Measurements from ENCODE around the gene TTLL6.
A peak's percentile ranks its signal among the peaks of the same experiment; 100 is the strongest.

TTLL6 gene

DNA sequence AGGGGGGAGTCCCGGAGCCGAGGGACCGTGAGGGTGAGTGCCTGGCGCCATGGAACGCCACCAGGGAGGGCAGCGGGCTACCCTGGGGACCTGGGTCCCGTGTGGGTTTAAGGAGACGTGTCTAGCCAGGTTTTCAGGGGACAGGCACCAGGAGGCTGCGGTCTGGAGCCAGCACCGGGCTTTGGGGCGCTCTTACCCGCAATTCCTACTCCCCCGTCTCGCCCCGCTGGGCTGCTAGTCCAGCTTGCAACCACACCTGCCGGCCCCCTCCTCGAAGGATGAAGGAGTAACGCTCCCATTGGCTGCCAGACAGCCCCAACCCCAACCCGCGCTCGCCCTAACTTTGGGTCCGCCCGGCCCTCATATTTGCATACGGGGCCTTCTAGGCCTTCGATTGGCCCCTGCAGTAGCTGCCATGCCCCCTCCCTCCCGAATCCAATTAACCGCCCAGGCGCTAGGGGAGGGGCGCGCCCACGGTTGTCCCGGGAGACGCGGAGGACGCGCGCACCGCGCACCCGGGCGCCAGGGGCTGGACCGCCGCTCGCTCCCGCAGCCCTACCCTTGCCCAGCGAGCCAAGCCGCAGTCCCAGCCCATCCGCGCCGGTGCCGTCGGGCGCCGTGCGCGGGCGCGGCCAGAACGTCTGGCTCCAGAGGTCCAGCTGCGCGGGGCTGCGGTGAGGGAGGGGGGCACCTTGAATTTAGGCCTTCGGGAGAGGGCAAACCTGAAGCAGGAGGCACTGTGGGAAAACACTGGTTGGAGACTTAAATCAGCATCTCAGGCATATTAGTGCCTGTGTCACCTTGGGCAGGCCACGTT is at the start of gene TTLL6:
TSS of gene TTLL6 (minus strand) at position 456 of the 817 bp plus-strand sequence. CDS start at position 299, 157 bp downstream.
- TF ChIP-seq, protein P1, sequence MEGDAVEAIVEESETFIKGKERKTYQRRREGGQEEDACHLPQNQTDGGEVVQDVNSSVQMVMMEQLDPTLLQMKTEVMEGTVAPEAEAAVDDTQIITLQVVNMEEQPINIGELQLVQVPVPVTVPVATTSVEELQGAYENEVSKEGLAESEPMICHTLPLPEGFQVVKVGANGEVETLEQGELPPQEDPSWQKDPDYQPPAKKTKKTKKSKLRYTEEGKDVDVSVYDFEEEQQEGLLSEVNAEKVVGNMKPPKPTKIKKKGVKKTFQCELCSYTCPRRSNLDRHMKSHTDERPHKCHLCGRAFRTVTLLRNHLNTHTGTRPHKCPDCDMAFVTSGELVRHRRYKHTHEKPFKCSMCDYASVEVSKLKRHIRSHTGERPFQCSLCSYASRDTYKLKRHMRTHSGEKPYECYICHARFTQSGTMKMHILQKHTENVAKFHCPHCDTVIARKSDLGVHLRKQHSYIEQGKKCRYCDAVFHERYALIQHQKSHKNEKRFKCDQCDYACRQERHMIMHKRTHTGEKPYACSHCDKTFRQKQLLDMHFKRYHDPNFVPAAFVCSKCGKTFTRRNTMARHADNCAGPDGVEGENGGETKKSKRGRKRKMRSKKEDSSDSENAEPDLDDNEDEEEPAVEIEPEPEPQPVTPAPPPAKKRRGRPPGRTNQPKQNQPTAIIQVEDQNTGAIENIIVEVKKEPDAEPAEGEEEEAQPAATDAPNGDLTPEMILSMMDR (conservative IDR thresholded peaks at IDR 0.05; ENCODE audit: low read depth, low read length) = no peak
- peak within 1 kb of the TSS; percentile 61 for H3K4me3 ChIP-seq (ENCODE audit: low read length)
- DNase-seq (ENCODE audit: low read depth) = peak; percentile 78

DNA sequence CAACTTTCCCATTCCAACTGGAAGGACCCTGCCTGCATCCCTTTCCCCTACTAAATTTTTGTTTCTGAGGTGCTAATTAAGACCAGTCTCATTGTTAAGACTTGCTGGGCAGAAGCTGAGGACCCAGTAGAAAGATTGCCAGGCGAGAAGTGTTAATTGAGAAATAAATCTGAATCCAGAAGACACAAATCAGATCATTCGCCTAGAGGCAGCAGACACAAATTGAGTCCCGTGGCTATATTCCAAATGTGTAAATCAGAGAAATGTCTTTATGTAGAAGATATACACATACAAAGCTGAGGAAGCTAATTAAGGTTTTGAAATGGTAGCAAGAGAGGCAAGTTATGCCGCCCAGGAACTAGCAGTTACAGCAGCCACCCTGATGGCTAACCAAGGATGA is 43.4 kb upstream of the TTLL6 start:
- no peak overlapping the region for H3K4me3 ChIP-seq (ENCODE audit: low read length)
- DNase-seq (ENCODE audit: low read depth) = no peak
- TF ChIP-seq, protein P1 (conservative IDR thresholded peaks at IDR 0.05; ENCODE audit: low read depth, low read length) = no peak

- no peak for DNase-seq (ENCODE audit: low read depth)
- TF ChIP-seq, protein P1 (conservative IDR thresholded peaks at IDR 0.05; ENCODE audit: low read depth, low read length) = peak; percentile 29
- H3K4me3 ChIP-seq (ENCODE audit: low read length) = no peak overlapping the region
Observed at GRCh38 chr17:48860034-48860433, 43.0 kb upstream of the TTLL6 start.

DNA sequence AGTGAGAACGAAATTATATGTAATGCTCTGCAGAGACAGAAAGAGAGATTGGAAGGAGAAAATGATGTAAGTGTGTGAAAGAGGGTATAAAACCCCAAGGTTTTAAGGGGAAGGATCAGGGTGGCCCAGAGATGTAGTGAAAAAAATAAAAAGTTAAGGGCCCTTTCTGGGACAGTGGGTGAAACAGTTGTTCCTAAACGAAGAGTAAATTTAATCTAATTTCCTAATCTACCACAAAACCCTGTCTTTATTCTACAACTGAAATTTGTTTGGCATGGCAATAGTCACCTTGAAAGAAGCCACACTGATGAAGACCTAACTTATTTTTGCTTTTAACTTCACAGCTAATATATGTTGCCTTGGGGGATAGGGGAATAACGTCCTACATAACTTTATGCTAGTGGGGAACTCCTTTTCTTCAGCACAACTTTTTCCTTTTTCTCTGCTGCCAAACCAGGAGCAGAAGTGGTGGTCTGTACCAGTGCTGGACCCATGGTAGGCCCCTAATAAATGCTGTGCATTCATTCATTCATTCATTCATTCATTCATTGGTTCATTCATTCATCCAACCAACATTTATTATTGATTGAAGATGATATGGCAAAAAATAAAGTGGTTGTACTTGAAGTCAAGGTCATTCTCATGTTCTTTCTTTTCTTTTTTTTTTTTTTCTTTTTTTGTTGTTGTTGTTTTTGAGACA is 39.2 kb upstream of the TTLL6 start:
- H3K4me3 ChIP-seq (ENCODE audit: low read length) = no peak overlapping the region
- DNase-seq (ENCODE audit: low read depth) = no peak
- TF ChIP-seq, protein P1 (conservative IDR thresholded peaks at IDR 0.05; ENCODE audit: low read depth, low read length) = no peak

DNA sequence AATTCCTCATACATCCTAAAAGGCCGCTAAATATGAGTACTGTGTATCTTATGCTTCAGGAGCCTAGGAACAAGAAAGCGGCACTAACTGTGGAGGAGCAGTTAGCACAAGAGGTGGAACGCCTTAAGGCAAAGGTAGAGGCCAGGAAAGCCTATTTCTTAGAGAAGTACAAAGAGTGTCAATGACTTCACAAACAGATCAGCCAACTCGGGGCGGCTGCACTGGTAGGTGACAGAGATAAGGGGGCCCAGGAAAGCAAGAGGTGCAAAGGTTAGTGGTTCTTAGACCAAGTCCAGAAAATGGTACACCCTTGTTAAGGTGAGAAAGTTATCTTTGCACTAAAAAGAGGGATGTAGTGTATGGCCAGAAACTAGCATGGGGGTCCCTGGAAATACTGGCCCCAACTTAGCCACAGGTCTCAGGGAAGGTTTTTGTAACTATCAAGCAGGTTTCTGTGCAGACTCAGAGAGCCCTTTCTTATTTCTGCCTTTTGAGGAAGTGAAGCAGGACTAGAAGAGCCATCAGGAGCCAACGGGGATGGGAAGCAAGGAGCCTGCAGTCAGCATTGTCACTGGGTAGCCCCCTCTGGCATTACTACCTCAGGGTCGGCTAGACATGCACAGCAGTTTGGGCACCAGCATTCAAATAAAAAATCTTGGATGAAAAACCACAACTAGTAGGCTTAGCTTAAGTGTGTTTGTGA is 37.9 kb upstream of the TTLL6 start:
- H3K4me3 ChIP-seq (ENCODE audit: low read length) = no peak overlapping the region
- TF ChIP-seq, protein P1 (conservative IDR thresholded peaks at IDR 0.05; ENCODE audit: low read depth, low read length) = no peak
- no peak for DNase-seq (ENCODE audit: low read depth)

- no peak overlapping the region for H3K4me3 ChIP-seq (ENCODE audit: low read length)
- TF ChIP-seq, protein P1 (conservative IDR thresholded peaks at IDR 0.05; ENCODE audit: low read depth, low read length) = no peak
- DNase-seq (ENCODE audit: low read depth) = no peak
Observed at GRCh38 chr17:48850792-48851323, 33.8 kb upstream of the TTLL6 start.

All from retinal pigment epithelial cell (primary cell).